Activated naive CD8-positive, alpha-beta T cell treated with anti-CD3 and anti-CD28 coated beads, Interleukin-2, amount 50 U/mL, for 16 hours (primary cell): Measurements from ENCODE around the gene CHCHD2.
"Not testable (repeated sequence)": the region's sequence is repeated elsewhere in the genome, so short reads cannot be mapped to it uniquely, and the experiment has no call there.

Experiments
- DNase-seq: peaks from one replicate; pipeline ENCODE4 v3.0.0-alpha.2; 2020; ENCODE audit warnings: low read depth, low spot score

Gene CHCHD2, protein sequence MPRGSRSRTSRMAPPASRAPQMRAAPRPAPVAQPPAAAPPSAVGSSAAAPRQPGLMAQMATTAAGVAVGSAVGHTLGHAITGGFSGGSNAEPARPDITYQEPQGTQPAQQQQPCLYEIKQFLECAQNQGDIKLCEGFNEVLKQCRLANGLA

DNA sequence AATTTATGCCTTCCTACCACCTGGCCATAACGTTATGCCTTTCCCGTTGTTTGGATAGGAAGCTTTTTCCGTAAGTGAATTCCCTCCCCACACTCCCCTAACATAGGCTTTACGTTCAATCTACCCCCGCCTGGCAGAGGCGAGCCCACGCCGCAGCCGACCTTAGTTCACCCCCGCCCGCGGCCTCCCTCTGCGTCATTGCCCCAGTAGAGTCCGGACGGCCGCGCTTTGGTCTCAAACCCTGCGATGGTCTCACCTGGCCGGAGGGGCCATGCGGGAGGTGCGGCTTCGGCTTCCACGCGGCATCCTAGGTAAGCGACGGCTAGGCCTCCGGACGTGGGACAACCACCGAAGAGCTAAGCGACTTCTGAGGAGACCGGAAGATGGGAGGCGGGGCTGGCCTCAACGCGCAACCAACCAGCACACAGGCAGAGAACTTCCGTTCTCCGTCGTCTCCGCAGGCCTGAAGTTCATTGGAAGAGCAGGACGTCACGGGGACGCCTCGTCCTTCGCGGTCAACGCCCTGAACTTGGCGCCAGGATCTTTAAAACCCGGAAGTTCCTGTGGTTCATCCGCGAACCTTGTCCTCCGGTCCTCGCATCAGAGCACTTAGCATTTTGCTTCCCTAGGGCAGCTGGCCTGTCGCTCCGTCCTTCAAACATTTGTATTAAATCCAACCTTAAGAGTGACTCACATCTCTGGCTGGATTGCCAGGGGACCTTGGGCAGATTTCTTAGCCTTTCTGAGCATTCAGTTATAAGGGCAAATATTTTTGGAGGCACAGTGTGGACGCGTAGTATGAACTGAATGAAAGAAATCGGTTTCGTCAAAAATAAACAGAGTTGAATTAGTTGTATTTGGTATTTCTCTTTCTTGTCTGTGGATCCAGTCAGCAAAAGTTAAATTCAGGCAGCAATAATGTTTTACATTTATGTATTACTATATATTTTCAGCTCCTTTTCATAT is at the start of gene CHCHD2:
TSS of gene CHCHD2 (minus strand) at position 369 of the 966 bp plus-strand sequence. CDS start at position 306, 63 bp downstream.
- peak; percentile 82 for DNase-seq

DNA sequence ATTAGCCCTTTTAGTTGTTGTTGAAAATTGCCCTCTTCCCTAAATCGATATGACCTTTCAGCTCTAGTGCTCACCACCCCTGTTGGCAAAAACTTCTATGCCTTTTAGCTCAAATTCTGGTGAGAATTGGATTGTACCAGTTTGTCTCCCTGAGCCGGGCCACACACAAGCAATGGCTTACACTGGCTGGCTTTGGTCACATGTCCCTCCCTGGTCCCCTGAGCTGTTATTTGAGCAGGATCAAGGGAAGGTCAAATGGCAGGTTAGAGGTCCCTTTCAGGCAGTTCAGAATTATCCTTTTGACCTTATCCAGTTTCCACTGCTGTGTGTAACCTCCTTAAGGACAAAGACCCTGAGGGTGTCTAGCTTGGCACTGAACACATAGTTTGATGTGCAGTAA is 24.8 kb upstream of the CHCHD2 start:
- not testable (repeated sequence) for DNase-seq

DNA sequence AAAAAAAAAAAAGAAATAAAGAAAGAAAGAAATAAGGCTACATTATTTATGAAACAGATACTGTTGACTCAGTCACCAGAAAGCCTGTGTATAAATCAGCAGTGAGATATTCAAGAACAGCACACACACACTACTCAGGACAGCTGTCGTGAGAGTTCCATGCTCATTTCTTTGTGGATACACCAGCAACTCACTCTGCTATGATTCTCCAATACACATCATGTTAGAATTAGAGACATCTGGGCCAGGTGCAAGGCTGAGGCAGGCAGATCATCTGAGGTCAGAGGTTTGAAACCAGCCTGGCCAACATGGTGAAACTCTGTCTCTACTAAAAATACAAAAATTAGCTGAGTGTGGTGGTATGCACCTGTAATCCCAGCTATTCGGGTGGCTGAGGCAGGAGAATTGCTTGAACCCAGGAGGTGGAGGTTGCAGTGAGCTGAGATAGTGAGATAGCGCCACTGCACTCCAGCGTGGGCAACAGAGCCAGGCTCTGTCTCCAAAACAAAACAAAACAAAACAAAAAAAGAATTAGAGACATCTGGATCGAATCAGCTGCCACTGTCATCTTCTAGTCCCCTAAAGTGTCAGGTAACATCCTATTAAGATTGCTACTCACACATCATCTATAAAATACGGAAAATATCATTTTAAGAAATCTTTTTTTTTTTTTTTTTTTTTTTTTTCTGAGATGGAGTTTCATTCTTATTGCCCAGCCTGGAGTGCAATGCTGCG is 21.1 kb upstream of the CHCHD2 start:
- no peak for DNase-seq

DNA sequence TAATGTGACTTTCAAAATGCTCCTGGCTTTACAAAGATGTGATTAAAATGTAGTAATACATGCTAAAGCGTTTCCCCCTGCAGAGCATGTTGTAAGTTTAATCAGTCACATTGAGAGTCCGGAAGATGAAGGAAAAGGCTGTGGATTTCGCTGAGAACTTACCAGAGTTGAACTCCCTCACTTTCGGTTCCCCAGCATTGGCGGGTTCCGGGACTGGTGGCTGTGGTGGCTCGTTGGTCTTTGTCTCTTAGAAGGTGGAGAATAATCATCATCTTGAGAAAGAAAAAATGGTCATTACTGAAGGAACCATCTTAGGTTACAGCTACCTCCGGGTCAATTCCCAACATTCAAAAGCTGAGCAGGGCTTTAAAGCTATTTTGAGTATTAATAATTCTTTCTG is 19.6 kb upstream of the CHCHD2 start:
- no peak for DNase-seq

DNA sequence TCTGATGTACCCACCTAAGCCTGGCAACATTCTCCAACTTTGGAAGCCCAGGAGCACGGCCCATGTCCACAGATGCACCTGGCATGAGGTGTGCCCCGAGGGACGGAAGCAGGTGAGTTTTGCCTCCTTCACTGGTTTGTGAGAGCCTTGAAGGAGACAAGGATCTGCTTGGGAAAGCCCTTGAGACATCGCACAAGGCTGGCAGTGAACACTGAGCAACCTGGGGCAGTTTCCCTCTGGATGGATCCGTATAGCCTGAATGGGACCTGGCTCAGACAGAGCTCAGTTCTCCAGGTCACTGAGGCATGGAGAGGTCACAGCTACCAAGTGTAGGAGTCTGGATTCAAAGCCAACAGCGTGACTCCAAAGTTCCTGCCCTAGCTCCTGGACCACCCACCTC is 18.7 kb upstream of the CHCHD2 start:
- no peak for DNase-seq

DNA sequence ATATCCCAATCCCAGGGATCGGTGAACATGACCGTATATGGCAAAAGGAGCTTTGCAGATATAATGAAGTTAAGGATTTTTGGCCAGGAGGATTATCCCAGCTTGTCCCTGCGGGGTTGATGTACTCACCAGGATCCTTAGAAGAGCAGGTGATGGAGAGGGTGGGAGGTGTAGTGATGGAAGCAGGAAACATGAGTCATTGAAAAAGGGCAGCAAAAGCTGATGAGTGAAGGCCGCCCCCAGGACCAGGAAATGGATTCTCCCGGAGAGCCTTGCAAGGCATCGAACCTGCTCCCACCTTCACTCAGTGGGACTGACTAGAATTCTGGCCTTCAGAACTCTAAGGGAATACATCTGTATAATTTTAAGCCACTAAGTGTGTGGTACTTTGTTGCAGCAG is 15.2 kb upstream of the CHCHD2 start:
- DNase-seq, result no peak

DNA sequence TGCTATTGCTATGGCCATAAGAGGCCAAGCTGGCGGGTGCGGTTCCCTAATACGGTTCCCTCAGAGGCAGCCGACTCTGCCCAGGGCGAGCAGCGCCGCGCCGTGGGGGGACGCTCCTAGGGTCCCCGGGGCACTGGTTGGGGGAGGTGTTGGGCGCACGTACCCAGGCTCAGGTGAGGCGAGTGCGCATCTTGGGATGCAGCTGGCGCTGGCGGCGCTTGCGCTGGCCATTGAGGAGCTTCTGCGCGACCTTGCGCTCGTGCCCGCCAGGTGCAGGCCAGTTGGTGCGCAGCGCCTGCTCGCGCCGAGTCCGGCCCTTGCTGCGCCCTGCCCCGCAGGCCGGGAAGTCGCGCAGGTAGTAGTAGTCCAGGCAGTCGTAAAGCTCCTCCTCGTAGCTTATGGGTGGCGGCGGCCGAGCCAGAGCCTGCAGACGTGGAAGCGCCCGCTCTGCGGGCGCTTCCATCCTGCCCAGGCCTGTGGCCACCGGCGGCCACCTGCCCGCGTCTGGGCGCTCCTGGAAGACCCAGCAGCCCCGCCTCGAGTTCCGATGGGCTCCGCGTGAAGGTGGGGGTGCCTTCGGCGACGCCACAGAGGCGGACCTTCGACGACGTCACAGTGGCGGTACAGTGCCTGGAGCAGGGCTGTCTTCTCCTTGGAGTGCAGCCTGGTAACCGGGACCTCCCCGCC is 9.7 kb upstream of the CHCHD2 start, which contains the start of gene NUPR2:
TSS of gene NUPR2 (minus strand) at position 566 of the 687 bp plus-strand sequence. CDS start at position 463, 103 bp downstream.
- DNase-seq, result no peak

DNA sequence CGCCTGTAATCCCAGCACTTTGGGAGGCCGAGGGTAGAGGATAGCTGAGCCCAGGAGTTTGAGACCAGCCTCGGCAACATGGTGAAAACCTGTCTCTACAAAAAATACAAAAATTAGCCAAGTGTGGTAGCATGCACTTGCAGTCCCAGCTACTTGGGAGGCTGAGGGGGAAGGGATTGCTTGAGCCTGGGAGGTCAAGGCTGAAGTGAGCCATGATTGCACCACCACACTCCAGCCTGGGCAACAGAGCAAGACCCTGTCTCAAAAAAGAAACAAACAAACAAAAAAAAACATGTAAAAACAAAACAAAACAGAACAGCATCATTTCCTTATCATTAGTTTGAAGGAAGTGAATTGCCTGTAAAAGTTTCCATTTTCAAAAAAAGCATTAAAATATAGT is 6.0 kb upstream of the CHCHD2 start:
- DNase-seq, result not testable (repeated sequence)

DNA sequence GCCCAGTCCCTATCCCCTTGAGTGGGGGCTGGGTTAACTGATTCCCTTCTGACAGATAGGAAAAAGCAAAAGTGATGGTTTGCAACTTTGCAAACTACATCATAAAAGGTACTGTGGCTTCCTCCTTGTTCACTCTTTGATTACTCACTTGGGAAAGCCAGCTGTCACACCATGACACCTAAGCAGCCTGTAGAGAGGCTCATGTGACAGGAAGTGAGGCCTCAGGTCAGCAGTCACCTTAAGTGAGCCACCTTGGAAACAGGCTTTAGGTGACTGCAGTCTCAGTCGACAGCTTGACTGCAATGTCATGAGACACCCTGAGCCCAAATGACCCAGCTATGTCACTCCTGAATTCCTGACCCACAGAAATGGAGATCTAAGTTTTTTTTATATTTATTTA is 4.3 kb upstream of the CHCHD2 start:
- no peak for DNase-seq

DNA sequence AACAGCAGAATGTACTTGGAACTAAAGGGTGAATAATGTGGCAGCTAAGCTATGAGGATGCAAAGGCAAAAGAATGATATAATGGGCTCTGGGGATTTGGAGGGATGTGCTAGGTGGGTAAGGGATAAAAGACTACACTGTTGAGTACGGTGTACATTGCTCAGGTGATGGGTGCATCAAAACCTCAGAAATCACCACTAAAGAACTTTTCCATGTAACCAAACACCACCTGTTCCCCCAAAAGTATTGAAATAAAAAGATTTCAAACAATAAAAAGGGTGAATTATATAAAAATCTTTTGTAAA is 1.6 kb upstream of the CHCHD2 start:
- DNase-seq, result no peak

DNA sequence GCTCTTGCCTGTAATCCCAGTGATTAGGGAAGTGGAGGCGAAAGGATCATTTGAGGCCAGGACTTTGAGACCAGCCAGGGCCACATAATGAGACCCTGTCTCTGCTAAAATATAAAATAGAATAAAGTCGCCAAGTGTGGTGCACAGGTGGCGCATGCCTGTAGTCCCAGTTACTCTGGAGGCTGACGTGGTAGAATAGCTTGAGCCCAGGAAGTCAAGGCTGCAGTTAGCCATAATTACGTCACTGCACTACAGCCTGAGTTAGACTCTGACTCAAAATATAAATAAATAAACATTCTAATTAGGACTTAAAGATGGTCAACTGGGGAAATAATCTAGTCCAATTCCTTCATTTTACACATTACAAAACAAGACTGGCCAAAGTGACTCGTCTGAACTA is 768 bp downstream of the CHCHD2 start:
- no peak for DNase-seq

DNA sequence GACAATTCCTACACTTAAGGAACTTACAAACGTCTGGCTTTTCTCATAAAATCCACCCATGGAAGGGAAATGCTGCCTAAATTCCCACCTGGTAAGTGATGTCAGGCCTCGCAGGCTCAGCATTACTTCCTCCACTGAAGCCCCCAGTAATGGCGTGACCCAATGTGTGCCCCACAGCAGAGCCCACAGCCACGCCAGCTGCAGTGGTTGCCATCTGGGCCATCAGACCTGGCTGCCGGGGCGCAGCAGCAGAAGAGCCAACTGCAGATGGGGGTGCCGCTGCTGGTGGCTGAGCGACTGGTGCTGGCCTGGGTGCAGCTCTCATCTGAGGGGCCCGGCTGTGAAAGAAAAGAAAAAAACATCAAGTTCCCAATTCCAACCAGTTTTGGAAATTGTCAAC is 2.1 kb downstream of the CHCHD2 start:
- DNase-seq, result not testable (repeated sequence)

DNA sequence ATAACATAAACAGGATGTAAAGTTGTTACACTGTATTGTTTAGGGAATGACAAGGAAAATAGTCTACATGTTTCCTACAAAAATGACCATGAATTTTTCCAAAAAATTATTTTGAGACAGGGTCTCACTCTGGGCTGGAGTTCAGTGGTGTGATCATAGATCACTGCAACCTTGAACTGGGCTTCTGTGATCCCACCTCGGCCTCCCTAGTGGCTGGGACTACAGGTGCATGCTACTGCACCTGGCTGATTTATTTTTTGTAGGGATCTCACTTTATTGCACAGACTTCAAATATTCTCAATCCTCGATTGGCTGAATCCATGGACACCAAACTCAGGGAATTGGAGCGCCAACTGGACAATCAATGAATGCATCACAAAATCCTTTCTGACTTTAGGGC is 6.6 kb downstream of the CHCHD2 start:
- no peak for DNase-seq

DNA sequence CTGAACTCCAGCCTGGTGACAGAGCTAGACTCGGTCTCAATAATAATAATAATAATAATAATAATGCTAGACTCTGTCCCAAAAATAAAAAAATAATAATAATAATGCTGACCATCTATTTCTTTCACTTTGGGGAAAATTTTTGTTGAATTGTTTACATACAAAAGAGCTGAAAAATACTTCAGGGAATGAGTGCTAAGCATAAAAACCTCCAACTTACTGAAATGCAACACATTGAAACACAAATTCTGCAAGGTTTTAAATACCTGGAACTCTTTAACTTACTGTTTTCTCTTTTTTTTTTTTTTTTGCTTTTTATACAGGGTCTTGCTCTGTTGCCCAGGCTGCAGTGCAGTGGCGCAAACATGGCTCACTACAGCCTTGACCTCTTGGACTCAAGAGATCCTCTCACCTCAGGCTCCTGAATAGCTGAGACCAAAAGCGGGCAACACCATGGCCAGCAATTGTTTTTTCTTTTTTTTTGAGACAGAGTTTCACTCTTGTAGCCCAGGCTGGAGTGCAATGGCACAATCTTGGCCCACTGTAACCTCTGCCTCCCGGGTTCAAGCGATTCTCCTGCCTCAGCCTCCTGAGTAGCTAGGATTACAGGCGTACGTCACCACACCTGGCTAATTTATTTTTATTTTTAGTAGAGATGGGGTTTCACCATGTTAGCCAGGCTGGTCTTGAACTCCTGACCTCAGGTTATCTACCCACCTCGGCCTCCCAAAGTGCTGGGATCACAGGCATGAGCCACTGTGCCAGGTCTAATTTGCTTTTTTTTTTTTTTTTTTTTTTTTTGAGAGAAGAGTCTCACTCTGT is 7.9 kb downstream of the CHCHD2 start:
- DNase-seq, result not testable (repeated sequence)

DNA sequence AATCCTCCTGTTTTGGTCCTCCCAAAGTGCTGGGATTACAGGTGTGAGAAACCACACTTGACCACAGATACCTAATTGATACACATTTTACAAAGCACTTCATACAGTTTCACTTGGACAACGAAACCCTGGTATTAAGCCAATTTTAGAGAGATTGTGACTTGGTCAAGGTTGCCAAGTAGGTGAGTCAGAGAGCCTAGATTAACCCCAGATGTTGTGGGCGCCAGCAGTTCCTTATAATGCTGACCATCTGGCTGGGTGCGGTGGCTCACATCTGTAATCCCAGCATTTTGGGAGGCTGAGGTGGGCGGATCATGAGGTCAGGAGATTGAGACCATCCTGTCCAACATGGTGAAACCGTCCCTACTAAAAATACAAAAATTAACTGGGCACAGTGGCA is 8.6 kb downstream of the CHCHD2 start:
- DNase-seq, result no peak

DNA sequence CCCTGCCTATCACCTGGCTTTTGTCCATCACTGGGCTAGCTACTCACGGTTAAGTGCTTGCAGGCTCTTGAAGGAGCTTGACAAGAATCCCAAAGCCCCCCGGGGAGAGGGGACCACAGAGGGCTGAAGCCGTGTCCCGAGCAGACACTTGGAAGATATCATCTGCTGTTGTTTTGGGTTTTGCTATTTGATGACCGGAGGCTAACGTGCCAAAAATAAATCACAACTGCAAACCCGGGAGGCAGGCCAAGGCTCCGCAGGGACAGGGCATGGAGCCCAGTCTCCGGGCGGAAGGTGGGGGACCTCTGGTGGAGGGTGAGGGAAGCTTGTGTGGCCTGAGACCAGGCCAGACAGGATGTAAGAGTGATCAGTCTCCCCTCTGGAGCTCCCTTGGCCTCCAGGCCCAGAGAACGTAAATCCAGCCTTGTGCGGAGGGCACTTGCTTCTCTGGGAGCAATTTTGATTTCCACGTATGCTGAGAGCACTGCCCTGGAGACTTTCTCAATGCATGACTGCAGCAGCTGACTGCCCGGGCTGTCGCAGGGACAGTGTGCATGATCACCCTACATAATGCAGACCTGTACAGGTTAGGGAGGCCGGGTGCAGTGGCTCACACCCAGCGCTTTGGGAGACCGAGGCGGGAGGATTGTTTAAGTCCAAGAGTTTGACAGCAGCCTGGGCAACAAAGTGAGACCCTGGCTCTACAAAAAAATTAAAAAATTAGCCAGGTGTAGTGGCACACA is 13.3 kb downstream of the CHCHD2 start, which contains the start of gene PHKG1:
TSS of gene PHKG1 (minus strand) at position 164 of the 743 bp plus-strand sequence. CDS start 4,011 bp downstream, outside the sequence.
- DNase-seq, result no peak

DNA sequence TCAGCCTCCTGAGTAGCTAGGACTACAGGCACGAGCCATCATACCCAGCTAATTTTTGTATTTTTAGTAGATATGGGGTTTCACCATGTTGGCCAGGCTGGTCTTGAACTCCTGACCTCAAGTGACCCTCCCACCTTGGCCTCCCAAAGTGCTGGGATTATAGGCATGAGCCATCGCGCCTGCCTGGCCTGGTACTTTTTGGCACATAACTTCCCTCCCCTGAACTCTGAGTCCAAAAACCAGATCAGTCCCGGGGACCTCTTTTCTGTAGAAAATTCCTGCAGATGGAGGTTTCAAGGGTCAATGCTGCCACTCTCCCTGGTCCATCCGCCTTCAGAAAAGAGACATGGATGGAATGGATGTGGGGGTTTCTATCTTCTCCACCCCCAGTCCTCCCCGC is 13.9 kb downstream of the CHCHD2 start:
- DNase-seq, result not testable (repeated sequence)

DNA sequence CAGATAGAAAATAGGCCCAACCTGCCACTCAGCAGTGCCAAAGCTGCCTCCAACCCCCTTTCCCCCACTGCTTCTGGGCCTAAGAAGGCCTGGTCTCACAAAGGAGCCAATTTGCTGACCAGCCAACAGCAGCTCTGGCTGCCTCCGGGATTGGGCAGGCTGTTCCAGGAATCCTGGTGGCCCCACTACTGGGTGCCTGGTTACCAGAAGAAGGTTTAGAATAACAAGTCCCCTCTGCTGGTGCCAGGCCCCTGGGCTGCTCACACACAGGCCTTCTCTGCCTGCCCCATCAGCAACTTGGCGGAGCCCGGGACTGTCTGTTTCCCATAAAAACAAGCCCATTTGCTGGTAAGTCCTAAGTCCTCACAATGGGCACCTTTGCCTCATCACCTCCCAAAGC is 14.7 kb downstream of the CHCHD2 start:
- DNase-seq, result no peak

DNA sequence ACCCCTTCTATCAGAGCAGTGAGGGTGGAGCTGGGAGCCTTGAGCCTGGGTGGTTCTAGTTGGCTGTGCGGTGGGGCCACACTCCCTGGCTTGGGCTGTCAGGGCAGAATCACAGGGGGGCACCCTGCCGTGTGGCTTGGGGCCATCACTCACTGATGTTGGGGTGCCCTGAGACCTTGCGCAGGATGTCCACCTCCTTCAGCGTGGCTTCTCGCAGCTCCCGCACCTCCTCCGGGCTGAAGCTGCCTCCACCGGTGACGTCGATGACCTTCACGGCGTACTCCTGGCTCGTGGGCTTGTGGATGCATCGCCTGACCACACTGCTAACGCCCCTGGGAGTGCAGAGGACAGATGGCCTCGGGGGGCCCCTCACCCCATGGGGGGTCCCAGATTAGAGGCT is 18.8 kb downstream of the CHCHD2 start:
- no peak for DNase-seq

DNA sequence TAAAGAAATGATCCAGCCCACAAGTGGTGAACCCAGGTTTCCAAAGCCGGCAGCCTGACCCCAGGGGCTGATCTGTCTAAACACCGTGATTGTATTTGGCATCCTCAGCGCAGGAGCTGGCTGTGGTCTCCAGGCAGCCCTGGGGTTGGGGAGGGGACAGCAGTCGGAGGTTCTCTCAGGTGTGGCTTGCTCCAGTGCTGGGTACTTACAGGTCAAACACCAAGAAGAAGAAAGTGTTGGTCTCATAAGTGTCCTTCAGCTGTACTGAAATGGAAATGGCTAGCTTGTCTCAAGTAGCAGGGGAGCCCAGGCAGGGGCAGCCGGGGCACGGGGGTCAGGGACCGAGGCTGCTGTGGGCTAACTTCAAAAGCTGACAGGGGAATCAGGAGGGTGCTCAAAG is 19.5 kb downstream of the CHCHD2 start:
- no peak for DNase-seq
